ENCODE measurements around the gene LDHB.
"Not testable (repeated sequence)": the region's sequence is repeated elsewhere in the genome, so short reads cannot be mapped to it uniquely, and the experiment has no call there.

Gene LDHB

GRCh38 chr12:21607701-21608100 lies 49.9 kb downstream of the LDHB start:
- DNase-seq (ENCODE audit: low spot score) = peak; percentile 39

- no peak for DNase-seq (ENCODE audit: low spot score)
Measured at GRCh38 chr12:21606175-21606574, 51.5 kb downstream of the LDHB start.

- DNase-seq (ENCODE audit: low spot score) = no peak
Measured at GRCh38 chr12:21604245-21605101, 53.2 kb downstream of the LDHB start, which contains the start of gene GYS2. Gene GYS2, minus strand, starts transcription at chr12:21604847. Its CDS starts 255 bp downstream, at chr12:21604592.

GRCh38 chr12:21602774-21603173 lies 54.9 kb downstream of the LDHB start:
- no peak for DNase-seq (ENCODE audit: low spot score)

- DNase-seq (ENCODE audit: low spot score) = no peak
Measured at GRCh38 chr12:21600196-21600595, 57.4 kb downstream of the LDHB start.

GRCh38 chr12:21599143-21599999 lies 58.3 kb downstream of the LDHB start:
- no peak for DNase-seq (ENCODE audit: low spot score)

GRCh38 chr12:21598651-21599050 lies 59.0 kb downstream of the LDHB start:
- DNase-seq (ENCODE audit: low spot score) = no peak

GRCh38 chr12:21595356-21595755 lies 62.3 kb downstream of the LDHB start:
- DNase-seq (ENCODE audit: low spot score) = not testable (repeated sequence)

- no peak for DNase-seq (ENCODE audit: low spot score)
Measured at GRCh38 chr12:21585485-21585884, 72.2 kb downstream of the LDHB start.
